Hematopoietic multipotent progenitor cell treated with erythropoietin and hydrocortisone succinate and interleukin-3 and kit ligand, for 6 days (in vitro differentiated cells): Measurements from ENCODE around the gene ATP1A3.

Source experiments
- DNase-seq: peaks from one replicate; pipeline ENCODE4 v3.0.0-alpha.2; 2015

The ATP1A3 gene

GRCh38 chr19:41927497-41928192 lies 66.4 kb downstream of the ATP1A3 start:
- DNase-seq = no peak

- no peak for DNase-seq
Observed at GRCh38 chr19:41926763-41927496, 67.1 kb downstream of the ATP1A3 start.

GRCh38 chr19:41926028-41926762 lies 67.8 kb downstream of the ATP1A3 start:
- DNase-seq = no peak

- no peak for DNase-seq
Observed at GRCh38 chr19:41925208-41926003, 68.6 kb downstream of the ATP1A3 start.

GRCh38 chr19:41924151-41925145 lies 69.6 kb downstream of the ATP1A3 start:
- no peak for DNase-seq

- no peak for DNase-seq
Observed at GRCh38 chr19:41923045-41923788, 70.8 kb downstream of the ATP1A3 start.

- no peak for DNase-seq
Observed at GRCh38 chr19:41922585-41922984, 71.4 kb downstream of the ATP1A3 start.

GRCh38 chr19:41921577-41922576 lies 72.2 kb downstream of the ATP1A3 start:
- no peak for DNase-seq

GRCh38 chr19:41920882-41921576 lies 73.0 kb downstream of the ATP1A3 start:
- no peak for DNase-seq

- DNase-seq = no peak
Observed at GRCh38 chr19:41919948-41920712, 73.9 kb downstream of the ATP1A3 start.

GRCh38 chr19:41918653-41919244 lies 75.3 kb downstream of the ATP1A3 start:
- no peak for DNase-seq

- DNase-seq = no peak
Observed at GRCh38 chr19:41918095-41918494, 75.9 kb downstream of the ATP1A3 start.

- no peak for DNase-seq
Observed at GRCh38 chr19:41917676-41918075, 76.4 kb downstream of the ATP1A3 start.
